GM12873 (cell line): ENCODE results near the gene SLC28A1.

Experiments used
- TF ChIP-seq, protein P1 (sequence below): IDR thresholded peaks from 2 replicates; pipeline ENCODE4 v1.5.1; 2012; ENCODE audit warnings: low read depth, mild to moderate bottlenecking, moderate library complexity, low read length, control low read depth; ENCODE audit not compliant: insufficient read depth; ENCODE audit errors: missing control alignments

SLC28A1 gene

GRCh38 chr15:84983294-84983693 is 98.8 kb downstream of the SLC28A1 start:
- TF ChIP-seq, protein P1, sequence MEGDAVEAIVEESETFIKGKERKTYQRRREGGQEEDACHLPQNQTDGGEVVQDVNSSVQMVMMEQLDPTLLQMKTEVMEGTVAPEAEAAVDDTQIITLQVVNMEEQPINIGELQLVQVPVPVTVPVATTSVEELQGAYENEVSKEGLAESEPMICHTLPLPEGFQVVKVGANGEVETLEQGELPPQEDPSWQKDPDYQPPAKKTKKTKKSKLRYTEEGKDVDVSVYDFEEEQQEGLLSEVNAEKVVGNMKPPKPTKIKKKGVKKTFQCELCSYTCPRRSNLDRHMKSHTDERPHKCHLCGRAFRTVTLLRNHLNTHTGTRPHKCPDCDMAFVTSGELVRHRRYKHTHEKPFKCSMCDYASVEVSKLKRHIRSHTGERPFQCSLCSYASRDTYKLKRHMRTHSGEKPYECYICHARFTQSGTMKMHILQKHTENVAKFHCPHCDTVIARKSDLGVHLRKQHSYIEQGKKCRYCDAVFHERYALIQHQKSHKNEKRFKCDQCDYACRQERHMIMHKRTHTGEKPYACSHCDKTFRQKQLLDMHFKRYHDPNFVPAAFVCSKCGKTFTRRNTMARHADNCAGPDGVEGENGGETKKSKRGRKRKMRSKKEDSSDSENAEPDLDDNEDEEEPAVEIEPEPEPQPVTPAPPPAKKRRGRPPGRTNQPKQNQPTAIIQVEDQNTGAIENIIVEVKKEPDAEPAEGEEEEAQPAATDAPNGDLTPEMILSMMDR: no peak

DNA sequence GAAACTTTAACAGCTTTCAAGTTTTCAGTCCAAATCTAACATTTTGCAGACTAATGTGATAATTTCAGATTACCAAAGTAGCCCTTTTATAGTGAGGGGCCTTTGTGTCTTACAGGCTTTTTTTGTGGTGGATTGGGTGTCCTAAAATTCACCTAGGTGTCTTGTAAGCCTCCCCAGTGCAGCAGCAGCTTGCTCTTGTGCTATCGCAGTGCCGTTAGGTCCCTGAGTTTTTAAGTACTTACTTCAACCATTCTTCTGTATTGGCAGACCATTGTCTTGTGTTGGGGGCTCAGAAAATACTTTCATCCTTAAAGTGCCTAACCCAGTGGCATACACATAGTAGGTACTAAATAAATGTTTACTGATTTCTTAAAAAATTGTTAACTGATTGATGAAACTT is 99.2 kb downstream of the SLC28A1 start:
- TF ChIP-seq, protein P1: no peak

- TF ChIP-seq, protein P1: no peak
These were observed 100.7 kb downstream of the SLC28A1 start for GRCh38 chr15:84985158-84985557.

DNA sequence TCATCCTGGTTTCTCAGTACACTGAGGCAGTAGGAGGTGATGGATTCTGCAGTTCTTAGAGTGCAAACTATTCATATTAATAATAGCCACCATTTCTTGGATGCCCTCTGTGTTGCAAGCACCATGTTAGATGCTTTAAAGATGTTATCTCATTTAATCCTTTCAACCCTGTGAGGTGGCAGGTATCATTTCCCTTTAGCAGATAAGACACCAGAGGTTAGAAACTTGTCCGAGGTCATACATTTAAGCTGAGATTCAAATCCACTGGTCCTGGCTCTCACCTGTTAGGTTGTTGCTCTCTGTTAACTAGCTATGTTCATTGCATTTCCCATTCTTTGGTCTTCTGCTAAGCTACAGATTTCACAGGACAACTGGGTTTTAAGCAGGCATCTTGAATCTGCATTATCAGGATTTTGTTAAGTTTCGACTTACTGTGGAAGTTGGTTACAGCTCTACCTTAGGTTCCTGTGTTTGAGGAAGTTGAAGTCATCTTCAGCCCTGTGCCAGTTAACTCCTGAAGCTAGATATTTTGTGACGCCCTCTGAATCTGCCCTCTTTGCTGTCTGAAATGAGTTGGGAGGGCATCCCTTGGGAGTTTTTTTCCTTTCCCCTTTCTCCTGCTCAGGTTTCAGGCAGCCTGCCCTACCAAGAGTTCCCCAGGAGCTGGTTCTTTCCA is 103.6 kb downstream of the SLC28A1 start:
- TF ChIP-seq, protein P1: no peak

GRCh38 chr15:84988909-84989644 is 104.6 kb downstream of the SLC28A1 start:
- TF ChIP-seq, protein P1: no peak

GRCh38 chr15:84990507-84990906 is 106.0 kb downstream of the SLC28A1 start:
- TF ChIP-seq, protein P1: no peak

DNA sequence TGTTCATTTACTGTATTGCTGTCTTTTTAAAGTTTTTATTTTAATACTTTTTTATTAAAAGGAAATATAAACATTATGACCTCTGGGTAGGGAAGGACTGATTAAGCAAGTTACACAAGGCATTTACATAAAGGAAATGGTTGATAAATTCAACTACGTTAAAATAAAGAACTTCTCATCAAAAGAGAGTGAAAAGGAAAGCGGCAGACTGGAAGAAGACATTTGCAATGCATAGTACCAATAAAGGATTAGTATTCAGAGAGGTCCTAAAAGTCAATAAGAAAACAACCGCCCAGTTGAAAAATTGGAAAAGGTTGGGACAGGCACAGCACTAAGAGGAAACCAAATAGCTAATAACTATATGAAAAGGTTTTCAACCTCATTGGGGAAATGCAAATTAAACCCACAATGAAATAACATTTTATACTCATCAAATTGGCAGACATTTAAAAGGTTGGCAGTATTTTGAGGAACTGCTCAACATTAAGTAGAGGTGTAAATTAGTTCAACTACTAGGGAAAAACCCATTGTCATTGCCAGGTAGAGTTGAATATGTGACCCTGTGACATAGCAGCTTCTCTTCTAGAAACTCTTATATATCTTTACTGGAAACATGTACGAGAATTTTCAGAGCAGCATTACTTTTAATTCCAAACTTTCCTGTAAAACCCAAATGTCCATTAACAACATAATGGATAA is 106.7 kb downstream of the SLC28A1 start:
- TF ChIP-seq, protein P1: no peak
